KMS-11 (cell line): Measurements from ENCODE around the gene SAFB.

Experiments used
- H2AFZ ChIP-seq: fragments of 200-600 bp; sonication (generic); 2 replicates; pipeline ENCODE4 v1.6.1; 2016; ENCODE audit warnings: antibody characterized with exemption, mixed run types, low read depth
- H3K27ac ChIP-seq: fragments of 200-600 bp; sonication (generic); 2 replicates; pipeline ENCODE4 v1.6.1; 2016; ENCODE audit warnings: mild to moderate bottlenecking, mixed run types
- H3K27me3 ChIP-seq: fragments of 200-600 bp; sonication (generic); 2 replicates; pipeline ENCODE4 v1.6.1; 2017; ENCODE audit warnings: mild to moderate bottlenecking, low read depth, mixed run types, moderate library complexity; ENCODE audit not compliant: insufficient read depth
- H3K36me3 ChIP-seq: fragments of 200-600 bp; sonication (generic); 2 replicates; pipeline ENCODE4 v1.6.1; 2017; ENCODE audit warnings: mild to moderate bottlenecking, mixed run types; ENCODE audit not compliant: insufficient read depth
- H3K4me1 ChIP-seq: fragments of 200-600 bp; sonication (generic); 2 replicates; pipeline ENCODE4 v1.6.1; 2016; ENCODE audit warnings: mild to moderate bottlenecking, low read depth, mixed run types; ENCODE audit not compliant: poor library complexity, severe bottlenecking
- H3K4me2 ChIP-seq: fragments of 200-600 bp; sonication (generic); 2 replicates; pipeline ENCODE4 v1.7.0; 2016; ENCODE audit warnings: mild to moderate bottlenecking, mixed run types
- H3K4me3 ChIP-seq: fragments of 200-600 bp; sonication (generic); IDR thresholded peaks from 2 replicates; pipeline ENCODE4 v1.6.1; 2017; ENCODE audit warnings: low read depth, low read length, mixed read lengths; ENCODE audit not compliant: insufficient read depth
- H3K79me2 ChIP-seq: fragments of 200-600 bp; sonication (generic); 2 replicates; pipeline ENCODE4 v1.6.1; 2016; ENCODE audit warnings: low read depth, mixed run types; ENCODE audit not compliant: insufficient read depth
- H3K9ac ChIP-seq: fragments of 200-600 bp; sonication (generic); 2 replicates; pipeline ENCODE4 v1.6.1; 2016; ENCODE audit warnings: mild to moderate bottlenecking, mixed run types
- H4K20me1 ChIP-seq: fragments of 200-600 bp; sonication (generic); 2 replicates; pipeline ENCODE4 v1.6.1; 2016; ENCODE audit warnings: mild to moderate bottlenecking, mixed run types; ENCODE audit not compliant: insufficient read depth
- CTCF ChIP-seq: fragments of 200-600 bp; sonication (generic); conservative IDR thresholded peaks from 2 replicates; pipeline ENCODE4 v1.6.1; 2017; ENCODE audit warnings: low read depth, mild to moderate bottlenecking, antibody characterized with exemption, low read length, moderate library complexity, mixed read lengths

SAFB gene

GRCh38 chr19:5654931-5655330, 32.0 kb downstream of the SAFB start:
- no peaks in the 10 kb centered on the region for H4K20me1 ChIP-seq

GRCh38 chr19:5655412-5655811, 32.5 kb downstream of the SAFB start:
- Histone ChIP-seq H4K20me1 (no peaks in the 10 kb centered on the region), H3K27me3 (no peaks in the 10 kb centered on the region), H3K9ac (no peak overlapping the region), H3K4me1 (no peaks in the 10 kb centered on the region), H3K27ac (no peak overlapping the region), H2AFZ (no peak overlapping the region), H3K79me2 (no peaks in the 10 kb centered on the region), H3K36me3 (peaks cover 14% of the 10 kb centered on the region; the same call in 1 of the 2 replicates), H3K4me2 (no peak overlapping the region), H3K4me3 (no peak overlapping the region)
- TF ChIP-seq CTCF, result no peak

More at GRCh38 chr19:5654931-5655330, 32.0 kb downstream of the SAFB start:
- TF ChIP-seq CTCF, result no peak
- H3K4me3 ChIP-seq, result no peak overlapping the region
- H3K4me1 ChIP-seq, result no peaks in the 10 kb centered on the region
- H3K9ac ChIP-seq, result no peak overlapping the region
- peaks cover 16% of the 10 kb centered on the region; the same call in 1 of the 2 replicates for H3K36me3 ChIP-seq
- no peak overlapping the region for H2AFZ ChIP-seq
- H3K79me2 ChIP-seq, result no peaks in the 10 kb centered on the region
- no peak overlapping the region for H3K27ac ChIP-seq
- no peak overlapping the region for H3K4me2 ChIP-seq
- no peaks in the 10 kb centered on the region for H3K27me3 ChIP-seq

GRCh38 chr19:5661483-5661882, 38.6 kb downstream of the SAFB start:
- Histone ChIP-seq H3K36me3 (no peaks in the 10 kb centered on the region), H3K4me2 (no peak overlapping the region), H2AFZ (no peak overlapping the region), H4K20me1 (no peaks in the 10 kb centered on the region), H3K79me2 (no peaks in the 10 kb centered on the region), H3K9ac (no peak overlapping the region), H3K4me3 (no peak overlapping the region), H3K27me3 (no peaks in the 10 kb centered on the region), H3K4me1 (peaks cover 8% of the 10 kb centered on the region), H3K27ac (no peak overlapping the region)
- no peak for TF ChIP-seq CTCF

GRCh38 chr19:5663904-5664303, 41.0 kb downstream of the SAFB start:
- H3K79me2 ChIP-seq, result no peaks in the 10 kb centered on the region
- no peak overlapping the region for H3K4me2 ChIP-seq
- no peaks in the 10 kb centered on the region for H3K36me3 ChIP-seq
- H4K20me1 ChIP-seq, result no peaks in the 10 kb centered on the region
- no peak overlapping the region for H2AFZ ChIP-seq
- H3K4me3 ChIP-seq, result no peak overlapping the region
- no peak overlapping the region for H3K9ac ChIP-seq
- no peaks in the 10 kb centered on the region for H3K27me3 ChIP-seq
- H3K4me1 ChIP-seq, result peaks cover 8% of the 10 kb centered on the region
- TF ChIP-seq CTCF, result no peak
- H3K27ac ChIP-seq, result no peak overlapping the region

GRCh38 chr19:5664515-5664914, 41.6 kb downstream of the SAFB start:
- H3K27me3 ChIP-seq, result no peaks in the 10 kb centered on the region
- H3K27ac ChIP-seq, result no peak overlapping the region
- no peak for TF ChIP-seq CTCF
- H3K4me1 ChIP-seq, result peaks cover 8% of the 10 kb centered on the region
- H3K4me2 ChIP-seq, result no peak overlapping the region
- no peaks in the 10 kb centered on the region for H3K79me2 ChIP-seq
- H3K4me3 ChIP-seq, result no peak overlapping the region
- H2AFZ ChIP-seq, result no peak overlapping the region
- H3K36me3 ChIP-seq, result no peaks in the 10 kb centered on the region
- H3K9ac ChIP-seq, result no peak overlapping the region
- no peaks in the 10 kb centered on the region for H4K20me1 ChIP-seq
